Measurements from ENCODE around the gene GPR132. TPM values are rescaled to one million over a fixed set of nuclear protein-coding genes. Genes with fewer than 3 reads are reported as not detected.
"Not testable (repeated sequence)": the region's sequence is repeated elsewhere in the genome, so short reads cannot be mapped to it uniquely, and the experiment has no call there.

Gene GPR132
- polyA plus RNA-seq, 3 donors: 0.28 to 0.40 (median 0.32) TPM

GRCh38 chr14:105045710-105046326 lies 19.4 kb downstream of the GPR132 start:
- DNase-seq (ENCODE audit: low read depth in 3 of 3, low spot score in 2 of 3): peak; percentile 47 to 62 (median 56)

GRCh38 chr14:105043641-105044040 lies 21.6 kb downstream of the GPR132 start:
- no peak for DNase-seq (ENCODE audit: low read depth in 3 of 3, low spot score in 2 of 3)

GRCh38 chr14:105042813-105043212 lies 22.4 kb downstream of the GPR132 start:
- DNase-seq (ENCODE audit: low read depth in 3 of 3, low spot score in 2 of 3): no peak

- DNase-seq (ENCODE audit: low read depth in 3 of 3, low spot score in 2 of 3): no peak
Measured at GRCh38 chr14:105041841-105042765, 23.1 kb downstream of the GPR132 start.

- DNase-seq (ENCODE audit: low read depth in 3 of 3, low spot score in 2 of 3): no peak
Measured at GRCh38 chr14:105039458-105040205, 25.6 kb downstream of the GPR132 start.

GRCh38 chr14:105035616-105036015 lies 29.6 kb downstream of the GPR132 start:
- DNase-seq (ENCODE audit: low read depth in 3 of 3, low spot score in 2 of 3): not testable (repeated sequence)

GRCh38 chr14:105034315-105035039 lies 30.8 kb downstream of the GPR132 start:
- no peak for DNase-seq (ENCODE audit: low read depth in 3 of 3, low spot score in 2 of 3)

- not testable (repeated sequence) for DNase-seq (ENCODE audit: low read depth in 3 of 3, low spot score in 2 of 3)
Measured at GRCh38 chr14:105033412-105033900, 31.8 kb downstream of the GPR132 start.

GRCh38 chr14:105032451-105032901 lies 32.8 kb downstream of the GPR132 start:
- not testable (repeated sequence) for DNase-seq (ENCODE audit: low read depth in 3 of 3, low spot score in 2 of 3)

- DNase-seq (ENCODE audit: low read depth in 3 of 3, low spot score in 2 of 3): no peak
Measured at GRCh38 chr14:105030836-105031396, 34.3 kb downstream of the GPR132 start.

- DNase-seq (ENCODE audit: low read depth in 3 of 3, low spot score in 2 of 3): no peak
Measured at GRCh38 chr14:105030194-105030593, 35.0 kb downstream of the GPR132 start.

- DNase-seq (ENCODE audit: low read depth in 3 of 3, low spot score in 2 of 3): no peak
Measured at GRCh38 chr14:105029402-105029801, 35.8 kb downstream of the GPR132 start.

- DNase-seq (ENCODE audit: low read depth in 3 of 3, low spot score in 2 of 3): no peak
Measured at GRCh38 chr14:105028251-105028927, 36.8 kb downstream of the GPR132 start.

- not testable (repeated sequence) for DNase-seq (ENCODE audit: low read depth in 3 of 3, low spot score in 2 of 3)
Measured at GRCh38 chr14:105027718-105028117, 37.5 kb downstream of the GPR132 start.

- DNase-seq (ENCODE audit: low read depth in 3 of 3, low spot score in 2 of 3): no peak
Measured at GRCh38 chr14:105026802-105027563, 38.2 kb downstream of the GPR132 start.

- no peak for DNase-seq (ENCODE audit: low read depth in 3 of 3, low spot score in 2 of 3)
Measured at GRCh38 chr14:105026033-105026785, 39.0 kb downstream of the GPR132 start.

GRCh38 chr14:105025429-105025828 lies 39.8 kb downstream of the GPR132 start:
- DNase-seq (ENCODE audit: low read depth in 3 of 3, low spot score in 2 of 3): no peak
